ENCODE data around the gene NTM. TPM values are rescaled to one million over a fixed set of nuclear protein-coding genes. Genes with fewer than 3 reads are reported as not detected.

Gene NTM
- total RNA-seq, 1 donor from 2014 or later = 2.9 TPM

DNA sequence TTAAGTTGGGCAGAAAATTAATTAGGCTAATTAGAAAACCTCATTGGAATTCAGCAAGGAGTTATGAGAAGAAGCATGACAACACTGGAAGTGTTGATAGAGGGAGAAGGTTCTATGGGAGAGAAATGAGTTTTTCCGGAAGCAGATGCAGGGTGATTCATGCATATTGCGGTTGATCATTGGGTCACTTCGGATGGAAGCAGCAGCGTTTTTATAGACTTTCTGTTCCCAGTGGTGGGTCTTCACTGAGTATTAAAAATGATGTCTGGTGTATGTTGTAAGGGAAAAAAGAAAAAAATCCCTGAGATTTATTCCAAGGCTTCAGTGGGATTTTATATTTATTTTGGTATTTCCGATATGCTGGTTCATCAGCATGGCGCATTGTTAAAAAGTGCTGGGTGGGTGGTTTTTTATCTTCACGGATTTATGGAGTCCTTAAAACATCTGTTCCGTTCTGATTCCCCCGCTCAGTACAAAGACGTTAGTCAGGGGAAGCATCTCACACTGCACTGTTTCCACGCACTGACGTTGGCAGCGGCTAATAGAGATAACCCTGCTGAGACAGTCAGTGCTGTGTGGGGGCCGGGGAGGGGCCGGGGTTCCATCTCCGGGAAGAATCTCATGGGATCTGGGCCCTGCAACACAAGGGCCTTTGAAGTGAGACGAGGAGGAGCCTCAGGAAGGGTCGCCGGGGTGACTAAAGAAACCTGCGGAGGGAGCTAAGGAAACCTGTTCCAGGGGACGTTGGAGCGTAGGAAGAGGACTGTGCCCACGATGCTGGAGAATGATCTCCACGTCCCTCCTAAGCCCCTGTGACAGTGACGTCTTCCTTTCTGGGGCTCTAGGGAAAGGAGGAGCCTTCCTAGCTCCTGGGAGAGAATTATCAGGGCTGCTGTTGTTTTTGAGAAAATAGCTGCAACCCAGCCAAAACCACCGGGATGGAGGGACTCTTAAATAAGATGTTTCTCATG is 390.0 kb downstream of the NTM start:
- DNase-seq (ENCODE audit: low spot score) = no peak

DNA sequence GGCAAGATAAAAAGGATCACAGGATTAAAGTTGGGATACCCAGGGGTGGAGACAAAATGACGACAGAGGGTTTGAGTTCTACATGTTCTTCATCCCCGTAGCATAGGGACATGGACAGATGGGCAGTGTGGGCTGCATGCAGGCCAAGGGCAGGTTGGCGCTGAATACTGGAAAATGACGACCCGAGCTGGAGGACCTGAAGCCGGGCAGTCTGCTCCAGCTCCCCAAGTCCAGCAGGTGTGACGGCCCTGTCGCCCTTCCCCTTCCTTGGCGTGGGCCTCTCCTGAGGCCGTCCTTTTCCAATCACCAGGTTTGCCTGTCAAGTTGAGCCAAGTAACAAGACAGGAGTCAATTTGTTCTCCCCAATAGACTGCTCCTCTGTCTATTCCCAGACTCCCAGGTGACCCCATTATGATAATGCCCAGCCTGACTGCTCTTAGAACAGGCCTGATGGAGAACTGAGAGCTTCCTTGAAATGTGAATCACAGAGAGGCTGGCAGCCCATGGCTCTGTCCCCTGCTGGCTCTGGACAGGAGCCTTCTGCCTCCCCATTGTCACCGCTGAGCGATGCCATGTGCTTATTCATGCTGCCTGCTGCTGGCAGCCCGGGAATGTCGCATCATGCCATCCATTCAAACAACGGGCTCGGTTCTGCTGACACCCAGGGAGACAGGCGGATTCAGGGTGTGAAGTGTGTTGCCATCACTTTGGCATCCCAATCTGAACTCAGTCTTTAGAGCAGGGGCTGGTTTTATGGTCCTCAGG is 392.1 kb downstream of the NTM start:
- DNase-seq (ENCODE audit: low spot score) = no peak

DNA sequence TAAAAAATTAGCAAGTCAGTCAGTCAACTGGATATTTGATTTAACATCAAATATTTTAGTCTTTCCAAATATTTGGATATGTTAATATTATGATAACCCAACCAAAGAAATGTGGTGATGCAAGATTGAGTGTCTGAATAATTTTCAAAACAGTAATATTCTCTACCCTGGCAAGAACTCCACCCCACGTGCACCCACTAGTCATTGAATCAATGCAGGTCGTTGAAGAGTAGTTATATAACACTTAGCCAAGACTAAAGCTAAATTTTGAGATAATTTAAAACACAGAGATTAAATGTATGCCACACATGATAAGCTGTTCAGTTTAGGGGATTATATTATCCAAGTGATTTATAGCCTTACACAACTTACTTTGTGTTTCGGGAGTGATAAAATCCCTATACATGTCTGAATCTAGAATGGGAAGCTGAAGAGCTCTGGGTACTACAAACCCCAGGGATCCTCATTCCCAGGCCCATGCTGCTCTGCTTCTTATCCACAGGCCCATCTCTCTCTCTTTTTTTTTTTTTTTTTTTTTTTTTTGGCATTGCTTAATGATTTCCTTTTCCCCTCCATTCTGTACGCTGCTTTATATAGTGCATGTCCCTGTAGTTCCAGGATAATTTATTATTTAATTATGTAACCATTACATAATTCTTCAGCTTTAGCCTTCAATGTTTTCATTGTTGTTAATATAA is 392.9 kb downstream of the NTM start:
- no peak for DNase-seq (ENCODE audit: low spot score)

DNA sequence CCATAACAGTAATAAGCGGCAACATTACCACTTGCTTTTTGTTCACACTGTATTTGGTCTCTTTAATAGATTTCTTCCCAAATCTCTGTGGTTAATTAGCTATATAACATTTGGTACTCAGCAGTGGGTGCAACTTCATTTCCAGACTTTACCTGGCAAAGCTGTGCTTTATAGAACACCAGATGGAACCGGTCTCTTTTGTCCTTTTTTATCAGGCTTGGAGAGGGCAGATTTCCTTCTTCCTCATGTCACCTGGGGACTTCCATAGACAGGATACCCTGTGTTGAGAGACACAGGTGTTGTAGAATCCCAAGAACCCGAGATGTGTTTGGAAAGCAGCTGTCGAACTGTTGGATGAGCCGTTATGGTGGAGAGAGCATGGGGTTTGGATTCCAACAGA is 393.7 kb downstream of the NTM start:
- no peak for DNase-seq (ENCODE audit: low spot score)

DNA sequence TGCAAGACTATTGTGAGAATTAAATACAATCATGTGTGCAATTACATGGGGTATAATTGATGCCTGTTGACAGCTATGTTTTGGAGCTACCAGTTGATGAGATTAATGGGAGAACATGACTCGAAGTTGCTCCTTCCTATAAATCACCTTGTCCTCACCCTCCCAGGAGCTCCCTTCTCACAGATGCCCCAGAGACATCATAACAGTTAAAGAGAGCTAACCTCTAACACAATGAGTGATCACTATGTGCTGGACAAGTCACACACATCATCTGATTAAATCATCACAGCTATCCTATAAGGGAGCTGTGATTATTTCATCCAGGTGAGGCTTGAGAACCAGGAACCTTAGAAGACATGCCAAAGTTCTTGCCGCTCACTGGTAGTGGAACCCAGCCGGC is 394.2 kb downstream of the NTM start:
- no peak for DNase-seq (ENCODE audit: low spot score)

DNA sequence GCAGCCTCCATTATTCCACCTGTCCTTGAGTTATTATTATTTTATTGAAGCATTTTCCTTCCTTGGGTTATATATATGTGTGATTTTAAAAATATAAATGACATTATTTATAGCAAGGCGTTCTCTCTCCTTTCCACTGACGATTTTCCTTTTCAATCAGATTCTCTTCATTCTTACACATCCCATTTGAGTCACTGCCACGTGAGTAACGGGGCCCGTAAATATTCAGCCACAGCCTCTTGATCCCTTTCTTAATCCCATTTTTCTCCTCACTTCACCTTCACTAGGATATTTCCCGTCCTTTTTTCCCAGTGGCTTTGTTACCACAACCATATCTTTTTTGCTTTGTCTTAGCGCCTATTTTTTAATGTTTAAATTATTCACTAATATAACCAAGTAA is 396.2 kb downstream of the NTM start:
- DNase-seq (ENCODE audit: low spot score) = no peak

DNA sequence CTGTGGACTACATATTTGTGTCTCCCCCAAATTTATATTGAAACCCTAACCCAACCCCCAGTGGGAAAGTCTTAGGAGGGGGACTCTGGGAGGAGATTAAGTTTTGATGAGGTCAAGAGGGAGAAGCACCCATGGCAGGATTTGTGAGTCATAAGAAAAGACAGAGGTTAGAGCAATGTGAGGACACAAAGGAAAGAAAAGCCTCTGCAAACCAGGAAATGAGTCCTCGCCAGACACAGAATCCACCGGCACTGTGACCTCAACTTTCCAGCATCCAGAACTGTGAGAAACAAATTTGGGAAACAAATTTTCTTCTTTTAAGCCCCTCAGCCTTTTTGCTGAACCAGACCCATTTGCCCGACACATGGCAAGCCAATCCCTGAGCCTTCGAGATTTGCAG is 397.0 kb downstream of the NTM start:
- DNase-seq (ENCODE audit: low spot score) = no peak

DNA sequence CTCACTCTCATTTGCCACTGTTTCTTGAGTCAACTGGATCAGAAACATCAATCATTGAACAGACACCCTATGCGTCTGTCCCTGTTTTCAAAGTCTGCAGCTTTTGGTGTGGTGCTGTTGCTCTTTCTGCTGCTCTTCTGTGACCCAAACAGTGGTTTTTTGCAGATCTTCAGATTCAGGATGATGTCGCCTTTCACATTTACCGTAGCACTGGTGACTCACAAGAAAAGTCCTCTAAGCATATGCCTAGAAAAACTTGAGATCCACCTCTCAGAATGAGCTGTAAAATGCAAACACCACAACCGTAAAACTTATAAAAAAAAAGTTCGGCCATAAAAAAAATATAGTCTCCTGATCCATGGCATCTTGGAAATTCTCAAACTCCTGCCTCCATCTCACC is 400.4 kb downstream of the NTM start:
- no peak for DNase-seq (ENCODE audit: low spot score)

DNA sequence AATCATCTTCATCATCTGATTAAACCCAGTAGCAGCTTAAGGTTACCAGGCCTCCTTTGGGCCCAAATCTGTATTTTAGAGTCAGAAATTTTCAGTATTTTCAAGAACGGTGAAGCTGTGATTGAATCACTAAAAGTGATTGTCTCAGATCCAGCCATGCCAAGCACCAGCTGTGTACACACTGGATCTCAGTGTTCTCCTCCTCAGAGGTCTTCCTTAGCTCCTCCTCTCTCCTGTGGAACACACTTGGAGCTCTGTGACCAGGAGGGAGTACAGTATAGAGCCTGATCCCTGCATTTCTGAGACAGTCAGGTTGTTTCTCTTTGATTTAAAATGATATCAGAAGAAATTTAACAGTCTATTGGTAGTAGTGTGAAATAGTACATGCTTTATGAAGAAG is 401.1 kb downstream of the NTM start:
- DNase-seq (ENCODE audit: low spot score) = no peak

DNA sequence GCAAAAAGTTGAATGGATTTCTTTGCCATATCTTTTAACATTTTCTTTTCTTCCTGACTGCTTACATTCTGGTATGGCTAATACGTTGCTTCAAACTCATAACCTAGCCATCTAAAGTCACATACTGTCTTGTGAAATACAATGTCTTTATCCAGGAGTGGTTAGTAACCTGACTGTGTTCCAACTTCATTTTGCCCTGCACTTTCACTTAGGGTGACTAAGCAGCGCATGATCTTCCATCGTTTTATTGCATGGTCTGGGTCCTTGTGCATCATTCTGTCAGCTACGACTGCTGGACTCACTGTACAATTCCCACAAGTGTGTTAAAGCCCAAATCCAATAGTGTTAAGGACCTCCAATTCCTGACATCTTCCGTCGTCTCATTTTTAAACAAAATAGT is 403.2 kb downstream of the NTM start:
- DNase-seq (ENCODE audit: low spot score) = no peak

DNA sequence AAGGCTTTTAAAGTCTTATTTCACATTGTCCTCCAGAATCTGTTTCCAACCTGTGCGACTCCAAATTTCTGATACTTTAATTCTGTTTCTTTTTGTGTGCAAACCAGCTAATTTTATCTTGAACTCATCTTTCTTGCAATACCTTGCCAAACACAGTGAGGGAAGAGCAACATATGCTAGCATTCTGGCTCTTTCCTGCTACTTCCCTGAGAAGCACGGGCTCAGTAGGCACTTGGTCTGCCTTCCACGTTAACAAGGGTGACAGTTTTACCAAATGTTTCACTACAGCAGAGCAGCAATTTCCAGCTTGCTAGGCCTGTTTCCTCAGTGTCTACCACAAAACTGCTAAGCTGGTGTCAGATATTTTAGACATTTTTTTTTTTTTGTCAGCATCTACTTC is 405.8 kb downstream of the NTM start:
- DNase-seq (ENCODE audit: low spot score) = no peak

DNA sequence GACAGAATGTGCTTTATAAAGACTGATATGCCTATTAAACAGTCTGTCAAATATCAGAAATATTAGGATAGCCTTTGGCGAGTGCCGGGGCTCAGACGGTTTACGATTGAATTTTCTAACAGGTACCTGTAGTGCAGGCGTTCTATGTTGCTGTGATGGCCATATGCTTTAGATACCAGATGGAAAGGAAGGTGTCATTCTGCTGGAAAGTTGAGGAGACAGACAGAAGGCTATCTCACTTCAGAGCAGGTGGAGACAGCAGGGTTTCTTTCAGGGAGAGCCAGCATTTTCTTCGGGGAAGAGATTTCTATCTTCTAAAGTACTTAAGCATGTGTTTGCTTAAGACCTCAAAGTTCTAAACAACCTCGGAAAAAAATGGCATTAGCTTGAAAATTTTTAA is 415.4 kb downstream of the NTM start:
- no peak for DNase-seq (ENCODE audit: low spot score)

DNA sequence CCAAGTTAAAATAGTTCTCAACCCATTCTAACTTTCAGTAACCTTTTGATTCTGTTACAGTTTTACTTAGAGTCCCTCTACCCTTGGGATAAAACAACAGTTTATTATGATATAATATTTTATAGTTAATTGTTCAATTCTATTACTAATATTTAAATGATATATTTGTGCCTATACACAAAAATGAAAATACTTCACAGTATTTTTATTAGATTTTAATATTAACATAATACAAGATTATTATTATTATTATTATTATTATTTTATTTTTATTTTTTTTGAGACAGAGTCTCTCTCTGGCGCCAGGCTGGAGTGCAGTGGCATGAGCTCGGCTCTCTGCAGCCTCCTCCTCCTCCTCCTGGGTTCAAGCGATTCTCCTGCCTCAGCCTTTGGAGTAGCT is 416.7 kb downstream of the NTM start:
- no peak for DNase-seq (ENCODE audit: low spot score)

DNA sequence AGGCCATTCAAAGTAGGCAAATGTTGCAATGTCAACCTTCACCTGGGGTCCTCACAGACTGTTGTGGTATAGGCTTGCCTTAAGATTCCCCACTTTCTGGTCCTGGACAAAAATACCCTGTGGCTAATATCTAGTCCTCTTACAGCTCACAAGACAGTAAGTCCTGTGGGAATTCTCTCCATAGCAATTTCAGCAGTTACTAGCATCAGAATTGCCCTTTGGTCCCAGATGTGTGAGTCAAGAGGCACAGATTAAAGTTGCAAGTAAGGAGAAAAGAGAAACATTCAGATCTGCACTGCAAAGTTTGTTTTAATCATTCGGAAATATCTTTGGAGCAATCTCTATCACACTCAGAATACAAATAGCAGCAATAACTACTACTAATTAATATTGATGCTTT is 420.2 kb downstream of the NTM start:
- DNase-seq (ENCODE audit: low spot score) = no peak

DNA sequence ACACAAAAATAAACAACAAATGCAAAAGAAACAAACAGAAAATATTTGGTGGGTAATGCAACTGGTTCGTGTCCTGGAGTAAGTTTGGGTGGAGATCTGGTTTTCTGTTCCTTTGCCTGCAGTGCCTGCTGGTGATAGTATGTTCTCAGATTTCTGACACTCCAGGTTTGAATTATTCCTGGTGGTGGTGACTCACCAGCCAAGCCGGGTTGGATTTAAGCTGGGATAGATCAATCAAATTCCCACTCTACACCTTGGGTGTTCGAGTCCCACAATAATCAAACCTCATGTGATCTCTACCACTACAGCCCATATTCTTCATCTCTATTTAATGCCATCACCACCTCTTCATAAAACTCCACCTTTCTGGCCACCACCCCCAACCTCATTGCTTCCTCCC is 421.8 kb downstream of the NTM start:
- no peak for DNase-seq (ENCODE audit: low spot score)

DNA sequence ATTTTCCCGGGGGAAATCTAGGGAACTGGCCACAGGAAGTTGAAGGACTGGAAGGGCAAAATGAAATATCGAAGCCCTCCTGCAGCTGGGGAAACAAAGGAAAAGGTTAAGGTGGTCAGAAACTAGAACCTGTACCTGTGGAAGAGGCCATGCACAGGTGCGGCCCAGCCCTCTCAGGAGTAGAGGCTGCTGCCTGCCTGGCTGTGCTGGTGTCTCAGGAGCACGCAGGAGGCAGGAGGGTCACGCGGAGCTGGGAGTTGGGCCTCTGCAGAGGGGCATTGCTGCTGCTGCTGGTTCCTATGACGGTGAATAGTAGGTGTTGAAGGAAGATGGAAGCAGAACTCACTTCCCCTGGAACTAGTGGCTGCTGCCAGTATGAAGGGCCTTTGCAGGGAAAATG is 425.7 kb downstream of the NTM start:
- no peak for DNase-seq (ENCODE audit: low spot score)

DNA sequence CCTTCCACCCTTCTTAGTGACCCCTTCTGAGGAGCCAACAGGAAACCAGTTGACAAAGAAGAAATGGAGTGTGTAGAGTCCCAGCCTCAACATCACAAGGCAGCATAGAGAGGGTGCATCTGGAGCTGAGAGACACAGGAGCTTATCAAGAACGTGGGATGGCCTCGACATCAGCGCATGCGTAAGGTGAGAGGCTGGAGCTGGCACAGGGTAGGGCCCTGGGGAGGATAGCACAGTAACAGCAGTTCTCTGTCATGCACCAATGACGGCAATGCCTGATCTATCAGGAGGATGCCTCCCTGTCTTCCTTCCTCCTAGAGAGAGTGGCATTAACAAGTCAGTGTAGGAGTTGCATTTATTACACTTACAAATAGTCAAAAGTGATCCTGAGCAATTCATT is 426.1 kb downstream of the NTM start:
- no peak for DNase-seq (ENCODE audit: low spot score)

DNA sequence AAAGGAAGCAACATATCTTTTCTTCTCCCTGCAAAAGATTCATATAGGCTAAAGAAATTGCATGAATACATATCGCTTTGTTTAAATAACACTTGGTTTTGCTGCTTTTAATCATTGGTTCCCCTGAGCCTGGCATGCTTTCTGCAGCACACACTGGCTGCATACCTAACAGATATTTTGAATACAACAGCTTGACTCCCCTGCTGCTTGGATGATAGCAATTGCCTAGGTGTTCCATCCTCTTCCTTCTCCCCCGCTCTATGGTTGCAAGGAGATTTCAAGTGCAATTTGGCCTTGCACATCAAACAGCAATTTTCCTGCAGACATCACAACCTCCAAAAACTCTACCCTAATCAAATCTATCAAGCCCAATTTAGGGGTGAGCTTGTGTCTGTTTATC is 430.0 kb downstream of the NTM start:
- DNase-seq (ENCODE audit: low spot score) = no peak

DNA sequence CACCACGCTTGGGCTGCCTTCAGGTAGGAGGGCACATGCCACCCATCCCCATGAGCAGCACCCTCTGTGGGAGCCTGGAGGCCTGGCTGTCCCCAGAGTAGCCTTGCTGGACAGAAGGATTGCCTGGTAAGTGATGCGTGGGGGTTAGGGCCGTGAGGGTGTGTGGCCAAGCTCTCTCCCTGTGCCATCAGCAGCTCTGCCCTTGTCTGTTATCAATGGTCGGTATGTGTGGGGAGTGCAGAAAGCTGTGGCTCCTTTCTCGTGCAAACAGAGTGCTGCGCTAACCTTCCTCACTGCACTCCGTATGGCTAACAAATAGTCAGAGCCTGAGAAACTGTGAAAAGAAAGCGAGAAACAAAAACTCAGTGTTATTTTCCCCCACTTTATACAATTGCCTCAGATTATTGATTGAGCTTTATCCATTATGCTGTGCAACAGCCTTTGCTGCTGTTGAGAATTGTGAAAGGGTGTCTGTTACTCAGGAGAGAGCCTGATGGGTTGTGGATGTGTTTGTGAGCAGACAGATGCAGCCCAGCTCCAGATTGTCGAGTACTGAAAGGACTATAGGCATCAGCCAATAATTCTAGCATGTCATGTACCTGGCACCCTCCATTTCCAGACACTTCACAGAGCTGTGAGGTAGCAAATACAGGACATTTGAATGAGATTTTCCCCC is 432.2 kb downstream of the NTM start:
- DNase-seq (ENCODE audit: low spot score) = no peak

DNA sequence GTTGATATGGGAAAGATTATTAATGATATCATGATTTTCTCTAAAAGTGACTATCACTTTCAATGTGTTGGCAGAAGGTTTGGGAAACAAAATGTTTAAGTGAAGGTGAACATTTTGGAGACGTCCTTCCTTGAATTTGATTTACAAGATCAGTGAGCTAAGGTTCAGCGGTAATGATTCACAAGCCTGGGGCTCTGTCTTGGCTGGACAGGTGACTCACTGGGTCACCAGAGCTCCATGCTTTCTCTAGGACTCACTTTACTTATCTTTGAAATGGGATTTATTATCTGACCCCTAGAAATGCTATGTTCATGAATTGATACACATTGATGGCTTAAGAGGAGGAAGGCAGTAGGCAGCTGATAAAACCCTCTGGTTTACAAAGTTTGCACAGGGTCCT is 437.5 kb downstream of the NTM start:
- DNase-seq (ENCODE audit: low spot score) = no peak

DNA sequence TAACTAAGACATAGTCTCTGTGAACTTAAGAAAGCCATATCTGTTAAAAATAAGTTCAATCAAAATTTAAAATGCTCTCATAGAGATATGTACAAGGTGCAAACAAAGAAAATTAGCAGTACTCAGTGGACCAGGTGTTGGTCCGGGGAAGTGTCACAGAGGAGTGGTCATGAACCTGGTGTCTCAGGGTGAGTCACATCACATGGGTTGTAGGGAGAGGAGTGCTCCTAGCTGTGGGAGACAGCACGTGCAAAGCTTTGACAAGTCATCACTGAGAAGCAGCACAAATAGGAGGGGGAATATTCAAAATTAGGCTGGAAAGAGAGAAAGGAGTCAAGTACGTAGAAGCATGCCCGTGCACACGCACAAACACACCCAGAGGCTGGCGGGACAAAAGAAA is 438.1 kb downstream of the NTM start:
- no peak for DNase-seq (ENCODE audit: low spot score)

All from mesenteric fat pad (tissue), 1 donor.